Neural crest cell (in vitro differentiated cells): Measurements from ENCODE around the gene LAMTOR2. TPM values are rescaled to one million over a fixed set of nuclear protein-coding genes. Genes with fewer than 3 reads are reported as not detected.
A peak's percentile ranks its signal among the peaks of the same experiment; 100 is the strongest.

Experiments
- DNase-seq: peaks from one replicate; pipeline ENCODE4 v3.0.0; 2021; ENCODE audit warnings: low read depth, mixed read lengths, low spot score
- H3K27ac Mint-ChIP-seq: one replicate; pipeline ENCODE4 v1.8.0; 2021; ENCODE audit warnings: mild to moderate bottlenecking, mixed read lengths; ENCODE audit not compliant: unreplicated experiment
- H3K27me3 Mint-ChIP-seq: 2 replicates; pipeline ENCODE4 v1.8.0; 2021; ENCODE audit warnings: low read depth, mild to moderate bottlenecking, mixed read lengths
- H3K36me3 Mint-ChIP-seq: 2 replicates; pipeline ENCODE4 v1.8.0; 2021; ENCODE audit warnings: low read depth, mild to moderate bottlenecking, mixed read lengths
- H3K4me1 Mint-ChIP-seq: 2 replicates; pipeline ENCODE4 v1.8.0; 2021; ENCODE audit warnings: mixed read lengths
- H3K4me3 Mint-ChIP-seq: one replicate; pipeline ENCODE4 v1.8.0; 2021; ENCODE audit warnings: mild to moderate bottlenecking, mixed read lengths
- H3K9me3 Mint-ChIP-seq: 2 replicates; pipeline ENCODE4 v1.8.0; 2021; ENCODE audit warnings: mixed read lengths
- total RNA-seq: library from RNA; stranded (reverse); gene quantifications from 2 replicates; pipeline ENCODE4 v1.2.1, GENCODE V29; 2021
- TF ChIP-seq, protein P1 (sequence below): fragments of 200-600 bp; sonication (generic); conservative IDR thresholded peaks from 2 replicates; pipeline ENCODE4 v1.5.0; 2021; ENCODE audit warnings: antibody characterized with exemption, mild to moderate bottlenecking

The LAMTOR2 gene
- total RNA-seq, 1 donor from 2014 or later: 55.6 TPM

DNA sequence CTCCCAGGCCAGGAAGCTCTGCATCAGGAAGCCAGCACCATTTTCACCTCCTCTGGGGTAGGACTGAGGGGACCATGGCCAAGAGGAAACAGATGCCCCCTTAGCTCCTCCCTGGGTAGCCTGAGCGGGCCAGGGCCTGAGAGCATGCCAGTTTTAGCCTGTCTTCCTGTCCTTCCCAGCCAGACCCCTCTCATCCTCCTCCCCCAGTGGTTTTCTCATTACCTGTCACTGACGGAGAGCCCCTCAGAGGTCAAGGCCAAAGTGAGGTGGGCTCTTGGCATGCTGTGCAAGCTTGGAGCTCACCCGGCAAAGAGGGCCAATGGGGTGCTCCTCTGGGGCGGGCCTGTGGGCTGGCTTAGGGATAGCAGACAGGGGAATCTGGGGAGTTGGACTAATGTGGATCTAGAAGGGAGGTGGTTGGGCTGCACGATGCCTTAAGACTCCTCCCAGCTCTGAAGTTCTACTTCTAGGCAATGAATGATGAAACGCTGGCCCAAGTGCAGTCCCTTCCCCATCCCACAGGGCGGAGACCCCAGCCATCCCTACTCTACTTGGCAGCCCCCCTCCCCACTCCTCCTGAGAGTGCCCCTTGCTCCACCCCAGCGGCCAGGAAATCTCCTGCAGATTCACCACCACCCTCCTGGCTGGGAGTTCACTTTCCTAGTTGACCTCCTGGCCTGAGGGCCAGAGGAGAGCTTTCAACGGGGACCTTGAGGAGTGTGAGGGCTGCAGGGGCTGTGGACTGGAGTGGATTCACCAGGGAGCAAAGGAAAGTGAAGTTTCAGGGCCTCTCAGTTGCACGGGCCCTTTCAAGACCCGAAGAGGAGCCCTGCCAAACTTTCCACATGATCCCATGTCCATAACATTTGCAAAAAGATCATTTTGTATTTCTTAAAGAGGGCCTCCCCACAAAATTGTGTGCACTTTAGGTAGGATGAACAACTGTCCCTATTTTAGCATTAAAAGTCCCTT is 50.6 kb downstream of the LAMTOR2 start:
- Mint-ChIP-seq H3K9me3 (no peaks in the 10 kb centered on the region), H3K27me3 (no peaks in the 10 kb centered on the region), H3K4me1 (peaks cover 72% of the 10 kb centered on the region), H3K27ac (peak overlapping the region; percentile 97), H3K36me3 (peaks cover 9% of the 10 kb centered on the region), H3K4me3 (peak overlapping the region; percentile 82)
- TF ChIP-seq, protein P1, sequence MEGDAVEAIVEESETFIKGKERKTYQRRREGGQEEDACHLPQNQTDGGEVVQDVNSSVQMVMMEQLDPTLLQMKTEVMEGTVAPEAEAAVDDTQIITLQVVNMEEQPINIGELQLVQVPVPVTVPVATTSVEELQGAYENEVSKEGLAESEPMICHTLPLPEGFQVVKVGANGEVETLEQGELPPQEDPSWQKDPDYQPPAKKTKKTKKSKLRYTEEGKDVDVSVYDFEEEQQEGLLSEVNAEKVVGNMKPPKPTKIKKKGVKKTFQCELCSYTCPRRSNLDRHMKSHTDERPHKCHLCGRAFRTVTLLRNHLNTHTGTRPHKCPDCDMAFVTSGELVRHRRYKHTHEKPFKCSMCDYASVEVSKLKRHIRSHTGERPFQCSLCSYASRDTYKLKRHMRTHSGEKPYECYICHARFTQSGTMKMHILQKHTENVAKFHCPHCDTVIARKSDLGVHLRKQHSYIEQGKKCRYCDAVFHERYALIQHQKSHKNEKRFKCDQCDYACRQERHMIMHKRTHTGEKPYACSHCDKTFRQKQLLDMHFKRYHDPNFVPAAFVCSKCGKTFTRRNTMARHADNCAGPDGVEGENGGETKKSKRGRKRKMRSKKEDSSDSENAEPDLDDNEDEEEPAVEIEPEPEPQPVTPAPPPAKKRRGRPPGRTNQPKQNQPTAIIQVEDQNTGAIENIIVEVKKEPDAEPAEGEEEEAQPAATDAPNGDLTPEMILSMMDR: no peak
- no peak for DNase-seq

DNA sequence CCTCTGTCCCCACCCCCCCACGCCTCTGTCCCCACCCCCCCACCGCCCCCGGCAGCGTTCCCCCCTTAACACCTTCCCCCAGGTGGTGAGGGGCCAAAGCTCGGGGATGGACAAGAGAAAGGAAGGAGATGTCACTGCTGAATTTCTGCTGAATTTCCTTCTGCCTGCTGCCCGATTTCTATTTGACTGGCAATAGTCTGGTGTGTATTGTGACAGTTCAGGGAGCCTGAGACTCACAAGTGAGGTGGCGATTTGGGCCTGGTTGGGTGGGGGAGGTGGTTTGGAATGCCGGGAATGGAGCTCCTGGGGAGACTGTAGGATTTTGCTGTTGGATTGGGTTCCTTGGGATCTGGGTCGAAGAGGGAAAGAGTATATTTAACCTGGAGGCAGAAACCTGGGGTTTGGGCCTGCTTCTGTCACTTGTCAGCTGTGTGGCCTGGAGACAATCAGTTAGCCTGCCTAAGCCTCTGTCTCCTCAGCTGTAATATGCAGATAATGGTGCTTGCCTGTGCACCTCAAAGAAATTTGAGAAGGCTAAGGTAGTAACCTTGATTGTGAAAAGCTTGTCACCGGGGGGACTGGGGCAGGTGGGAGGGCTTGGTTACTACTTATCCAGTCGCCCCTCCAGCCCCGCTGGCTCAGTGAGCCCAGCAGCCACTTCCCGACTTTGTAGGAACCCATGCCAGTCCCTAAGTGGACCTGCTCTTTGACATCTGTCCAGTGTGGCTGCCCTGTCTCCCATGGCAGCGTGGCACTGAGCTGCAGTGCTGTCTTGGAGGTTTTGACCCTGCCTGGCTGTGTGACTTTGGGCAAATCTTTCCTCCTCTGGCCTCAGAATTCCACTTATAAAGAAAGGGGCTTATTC is 52.3 kb downstream of the LAMTOR2 start:
- no peaks in the 10 kb centered on the region for H3K27me3 Mint-ChIP-seq
- no peaks in the 10 kb centered on the region for H3K9me3 Mint-ChIP-seq
- TF ChIP-seq, protein P1: no peak
- peak overlapping the region; percentile 94 for H3K27ac Mint-ChIP-seq
- H3K36me3 Mint-ChIP-seq: peaks cover 3% of the 10 kb centered on the region
- peaks cover 59% of the 10 kb centered on the region for H3K4me1 Mint-ChIP-seq
- DNase-seq: no peak
- H3K4me3 Mint-ChIP-seq: peak overlapping the region; percentile 75

DNA sequence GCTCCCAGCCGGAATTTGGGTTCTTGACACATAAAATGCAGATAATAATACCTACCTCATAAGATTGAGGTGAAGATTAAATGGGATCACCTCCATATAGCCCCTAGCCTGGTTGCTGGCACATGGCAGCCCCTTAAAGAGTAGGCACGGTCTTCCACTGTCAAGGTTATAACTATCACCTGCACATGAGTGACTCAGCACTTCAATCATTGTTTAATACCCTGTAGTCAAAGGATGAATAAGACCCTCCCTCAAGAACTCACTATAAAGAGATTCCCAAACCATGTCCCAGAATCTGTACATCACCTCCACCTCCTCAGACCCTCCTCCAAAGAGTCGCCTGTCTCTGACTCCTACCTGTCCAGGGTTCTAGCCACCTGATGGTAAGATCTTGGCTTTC is 53.5 kb downstream of the LAMTOR2 start:
- TF ChIP-seq, protein P1: no peak
- Mint-ChIP-seq H3K9me3 (no peaks in the 10 kb centered on the region), H3K36me3 (no peaks in the 10 kb centered on the region), H3K27ac (no peak overlapping the region), H3K4me3 (no peak overlapping the region), H3K27me3 (no peaks in the 10 kb centered on the region), H3K4me1 (peaks cover 65% of the 10 kb centered on the region)
- DNase-seq: no peak

Other genes starting within 250 kb of the LAMTOR2 start
- gene GON4L, start 197.6 kb upstream of the LAMTOR2 start, total RNA-seq: 58.4 and 59.5 TPM in 2 replicates
- gene SYT11, start 195.2 kb upstream of the LAMTOR2 start, total RNA-seq: 19.8 and 20.0 TPM in 2 replicates
- 34.5 and 35.3 TPM in 2 replicates for gene RIT1, start 143.4 kb upstream of the LAMTOR2 start, total RNA-seq
- 69.9 and 71.2 TPM in 2 replicates for gene KHDC4, start 120.4 kb upstream of the LAMTOR2 start, total RNA-seq
- not detected in 2 replicates for gene RXFP4, start 113.1 kb upstream of the LAMTOR2 start, total RNA-seq
- gene ARHGEF2, start 76.2 kb upstream of the LAMTOR2 start, total RNA-seq: 97.6 and 101 TPM in 2 replicates
- 236 and 255 TPM in 2 replicates for gene SSR2, start 33.8 kb upstream of the LAMTOR2 start, total RNA-seq
- 70.4 and 78.0 TPM in 2 replicates for gene UBQLN4, start 984 bp upstream of the LAMTOR2 start, total RNA-seq
- not detected in 2 replicates for gene RAB25, start 6.4 kb downstream of the LAMTOR2 start, total RNA-seq
- 114 and 120 TPM in 2 replicates for gene MEX3A, start 27.7 kb downstream of the LAMTOR2 start, total RNA-seq
- gene LMNA, start 59.9 kb downstream of the LAMTOR2 start, total RNA-seq: 51.0 and 51.7 TPM in 2 replicates
- 1.3 and 2.1 TPM in 2 replicates for gene SEMA4A, start 98.8 kb downstream of the LAMTOR2 start, total RNA-seq
- 19.1 and 22.7 TPM in 2 replicates for gene SLC25A44, start 139.3 kb downstream of the LAMTOR2 start, total RNA-seq
- 82.5 and 83.3 TPM in 2 replicates for gene PMF1, start 158.2 kb downstream of the LAMTOR2 start, total RNA-seq
- gene BGLAP, start 187.4 kb downstream of the LAMTOR2 start, total RNA-seq: 2.5 and 3.0 TPM in 2 replicates
- gene PAQR6, start 193.3 kb downstream of the LAMTOR2 start, total RNA-seq: 15.8 and 17.1 TPM in 2 replicates
- gene SMG5, start 228.0 kb downstream of the LAMTOR2 start, total RNA-seq: 116 and 122 TPM in 2 replicates
- gene TMEM79, start 229.5 kb downstream of the LAMTOR2 start, total RNA-seq: 4.3 and 4.6 TPM in 2 replicates
- gene GLMP, start 240.9 kb downstream of the LAMTOR2 start, total RNA-seq: 34.2 and 38.0 TPM in 2 replicates
- gene VHLL, start 244.5 kb downstream of the LAMTOR2 start, total RNA-seq: 0.77 TPM in 1 of 2 replicates, not detected in the other